DND-41 (cell line): Measurements from ENCODE around the gene ADH7.

ENCODE experiments used
- ATAC-seq: fragments of 200-7000 bp; cut with Tn5 transposase; 3 replicates; pipeline ENCODE4 v1.9.1; 2021; ENCODE audit warnings: low read depth; ENCODE audit not compliant: insufficient read depth
- DNase-seq: peaks from one replicate; pipeline ENCODE4 v3.0.0-alpha.2; 2020
- H2AFZ ChIP-seq: 2 replicates; pipeline ENCODE4 v1.6.0; 2012; ENCODE audit warnings: low read depth, low read length
- H3K27ac ChIP-seq: 2 replicates; pipeline ENCODE4 v1.5.1; 2012; ENCODE audit warnings: low read length, inconsistent platforms
- H3K27me3 ChIP-seq: fragments of 200-600 bp; sonication (generic); 2 replicates; pipeline ENCODE4 v1.6.0; 2012; ENCODE audit warnings: low read length, mild to moderate bottlenecking, inconsistent platforms; ENCODE audit not compliant: insufficient read depth, poor library complexity
- H3K36me3 ChIP-seq: 2 replicates; pipeline ENCODE4 v1.5.1; 2012; ENCODE audit warnings: low read length, inconsistent platforms; ENCODE audit not compliant: insufficient read depth
- H3K4me1 ChIP-seq: 2 replicates; pipeline ENCODE4 v1.5.1; 2012; ENCODE audit warnings: mild to moderate bottlenecking, low read length; ENCODE audit not compliant: insufficient read depth
- H3K4me2 ChIP-seq: 2 replicates; pipeline ENCODE4 v1.6.0; 2012; ENCODE audit warnings: mild to moderate bottlenecking, moderate library complexity, low read length, inconsistent platforms; ENCODE audit not compliant: insufficient read depth
- H3K4me3 ChIP-seq, 2 experiments: fragments of 200-600 bp in 1 of 2; shearing (Covaris generic) in 1 of 2; 2 replicates each; pipeline ENCODE4 v1.5.1; 2012 to 2016; ENCODE audit warnings: inconsistent platforms in 2 of 2, low read length in 2 of 2, mild to moderate bottlenecking in 2 of 2, low read depth in 1 of 2, moderate library complexity in 1 of 2
- H3K79me2 ChIP-seq: 2 replicates; pipeline ENCODE4 v1.6.0; 2012; ENCODE audit warnings: low read length, inconsistent platforms; ENCODE audit not compliant: insufficient read depth
- H3K9ac ChIP-seq: 2 replicates; pipeline ENCODE4 v1.6.0; 2012; ENCODE audit warnings: low read depth, mild to moderate bottlenecking, inconsistent platforms, low read length, moderate library complexity
- H3K9me3 ChIP-seq: 2 replicates; pipeline ENCODE4 v1.5.1; 2012; ENCODE audit warnings: low read length, moderate library complexity, mild to moderate bottlenecking, inconsistent platforms; ENCODE audit not compliant: insufficient read depth, severe bottlenecking
- H4K20me1 ChIP-seq: 2 replicates; pipeline ENCODE4 v1.6.0; 2012; ENCODE audit warnings: low read length; ENCODE audit not compliant: insufficient read depth
- CTCF ChIP-seq: IDR thresholded peaks from 2 replicates; pipeline ENCODE4 v1.5.1; 2012; ENCODE audit warnings: borderline replicate concordance, low read length, moderate library complexity, mild to moderate bottlenecking; ENCODE audit not compliant: poor library complexity, severe bottlenecking; ENCODE audit errors: extremely low read depth
- EZH2 ChIP-seq: IDR thresholded peaks from 3 replicates; pipeline ENCODE4 v1.6.1; 2012; ENCODE audit warnings: borderline replicate concordance, low read depth, mild to moderate bottlenecking, moderate library complexity, low read length, inconsistent platforms; ENCODE audit not compliant: severe bottlenecking

Gene ADH7

GRCh38 chr4:99395595-99396364, 39.4 kb downstream of the ADH7 start:
- ATAC-seq: peak; percentile 81
- no peak overlapping the region for H3K4me3 ChIP-seq
- no peak overlapping the region for H3K4me2 ChIP-seq
- H3K4me1 ChIP-seq: peaks cover 9% of the 10 kb centered on the region
- H2AFZ ChIP-seq: no peak overlapping the region
- no peak for TF ChIP-seq CTCF
- no peak overlapping the region for H3K9ac ChIP-seq
- no peaks in the 10 kb centered on the region for H3K27me3 ChIP-seq
- H4K20me1 ChIP-seq: no peaks in the 10 kb centered on the region
- peak; percentile 11 for DNase-seq
- H3K9me3 ChIP-seq: peaks cover 2% of the 10 kb centered on the region
- H3K36me3 ChIP-seq: no peaks in the 10 kb centered on the region
- H3K79me2 ChIP-seq: no peaks in the 10 kb centered on the region
- H3K27ac ChIP-seq: no peak overlapping the region

DNA sequence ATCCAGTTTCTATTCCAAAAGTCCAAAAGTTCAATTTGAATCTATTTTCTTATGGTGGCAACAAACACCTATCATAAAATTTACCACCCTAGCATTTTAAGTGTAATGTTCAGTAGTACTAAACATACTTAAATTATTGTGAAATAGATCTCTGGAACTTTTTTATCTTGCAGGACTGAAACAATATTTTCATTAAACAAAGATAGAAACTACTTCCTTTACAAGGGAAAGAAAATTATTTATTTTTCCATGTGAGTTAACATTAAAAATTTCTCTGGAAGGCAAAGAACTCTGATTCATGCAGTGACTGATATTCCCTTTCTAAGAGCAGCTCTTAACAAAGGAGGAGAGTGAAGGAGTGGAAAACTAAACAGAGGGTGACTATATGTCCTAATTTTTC, 40.2 kb downstream of the ADH7 start:
- peaks cover 2% of the 10 kb centered on the region for H3K9me3 ChIP-seq
- no peak overlapping the region for H3K27ac ChIP-seq
- no peaks in the 10 kb centered on the region for H3K27me3 ChIP-seq
- TF ChIP-seq CTCF (no peak), EZH2 (no peak)
- peaks cover 9% of the 10 kb centered on the region for H3K4me1 ChIP-seq
- ATAC-seq (no peak), DNase-seq (no peak)
- H2AFZ ChIP-seq: no peak overlapping the region
- H4K20me1 ChIP-seq: no peaks in the 10 kb centered on the region
- no peak overlapping the region for H3K4me3 ChIP-seq
- H3K4me2 ChIP-seq: no peak overlapping the region
- no peaks in the 10 kb centered on the region for H3K36me3 ChIP-seq
- no peak overlapping the region for H3K9ac ChIP-seq
- H3K79me2 ChIP-seq: no peaks in the 10 kb centered on the region

DNA sequence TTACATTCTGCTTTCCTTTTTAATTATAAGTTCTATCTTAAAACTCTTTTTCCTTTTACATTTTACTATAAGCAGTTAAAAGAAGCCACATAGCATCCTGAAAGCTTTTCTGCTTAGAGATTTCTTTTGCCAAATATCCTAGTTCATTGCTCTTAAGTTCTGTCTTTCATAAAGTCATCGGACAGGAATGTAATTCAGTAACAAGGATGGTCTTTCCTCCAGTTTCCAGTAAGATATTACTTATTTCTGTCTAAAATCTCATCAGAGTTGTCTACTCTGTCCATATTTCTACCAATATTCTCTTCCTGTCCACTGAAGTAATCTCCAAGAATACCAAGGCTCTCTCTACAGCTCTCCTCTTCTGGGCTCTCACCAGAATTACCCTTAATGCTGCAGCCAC, 45.1 kb downstream of the ADH7 start:
- TF ChIP-seq EZH2: no peak
- TF ChIP-seq CTCF: no peak
- no peak for ATAC-seq
- DNase-seq: no peak
- Histone ChIP-seq H3K79me2 (no peaks in the 10 kb centered on the region), H3K36me3 (no peaks in the 10 kb centered on the region), H3K27ac (no peak overlapping the region), H3K9ac (no peak overlapping the region), H3K4me2 (no peak overlapping the region), H2AFZ (no peak overlapping the region), H3K9me3 (peaks cover 5% of the 10 kb centered on the region), H3K27me3 (no peaks in the 10 kb centered on the region), H4K20me1 (no peaks in the 10 kb centered on the region), H3K4me1 (peaks cover under 1% of the 10 kb centered on the region; the same call in 1 of the 2 replicates), H3K4me3 (no peak overlapping the region)
